Epithelial cell of proximal tubule (primary cell): ENCODE measurements around the gene GPR107. TPM values are rescaled to one million over a fixed set of nuclear protein-coding genes. Genes with fewer than 3 reads are reported as not detected.

Source experiments
- DNase-seq: peaks from one replicate; pipeline ENCODE4 v3.0.0-alpha.2; 2011; ENCODE audit warnings: low read depth
- H3K4me3 ChIP-seq: 2 replicates; pipeline ENCODE4 v1.5.1; 2011; ENCODE audit warnings: low read depth, mild to moderate bottlenecking, low read length
- CTCF ChIP-seq: conservative IDR thresholded peaks from 2 replicates; pipeline ENCODE4 v1.5.1; 2012; ENCODE audit warnings: low read depth, mild to moderate bottlenecking, low read length
- total RNA-seq: library from RNA; depleted of rRNA; stranded (reverse); fragments of >200 nt; gene quantifications from 2 replicates; pipeline ENCODE4 v1.2.3, GENCODE V29; 2015

Gene GPR107
- total RNA-seq, 1 donor from 2014 or later = 13.5 TPM

GRCh38 chr9:130137081-130137640 is 83.5 kb downstream of the GPR107 start:
- no peak for DNase-seq
- no peak for TF ChIP-seq CTCF
- no peak overlapping the region for H3K4me3 ChIP-seq

GRCh38 chr9:130137641-130138081 is 84.0 kb downstream of the GPR107 start:
- DNase-seq = no peak
- TF ChIP-seq CTCF = no peak
- H3K4me3 ChIP-seq = no peak overlapping the region

GRCh38 chr9:130138171-130138653 is 84.5 kb downstream of the GPR107 start:
- no peak for TF ChIP-seq CTCF
- no peak overlapping the region for H3K4me3 ChIP-seq
- DNase-seq = no peak

GRCh38 chr9:130138791-130139190 is 85.1 kb downstream of the GPR107 start:
- no peak for TF ChIP-seq CTCF
- H3K4me3 ChIP-seq = no peak overlapping the region
- DNase-seq = no peak

- no peak for TF ChIP-seq CTCF
- H3K4me3 ChIP-seq = no peak overlapping the region
- no peak for DNase-seq
These were observed 85.5 kb downstream of the GPR107 start for GRCh38 chr9:130139251-130139650.

- no peak overlapping the region for H3K4me3 ChIP-seq
- DNase-seq = no peak
- no peak for TF ChIP-seq CTCF
These were observed 87.0 kb downstream of the GPR107 start for GRCh38 chr9:130140706-130141105.

- TF ChIP-seq CTCF = no peak
These were observed 88.3 kb downstream of the GPR107 start for GRCh38 chr9:130142056-130142455.

More at GRCh38 chr9:130142056-130142455, 88.3 kb downstream of the GPR107 start:
- DNase-seq = no peak
- H3K4me3 ChIP-seq = no peak overlapping the region
